ENCODE results near the gene FARSA.
A peak's percentile ranks its signal among the peaks of the same experiment; 100 is the strongest.

FARSA gene

GRCh38 chr19:12885749-12886650 is 47.5 kb downstream of the FARSA start:
- POLR2A ChIA-PET (ENCODE audit: low non-redundant PET): no interaction called here
- H3K27ac ChIP-seq: peak overlapping the region; percentile 2; the same call in 1 of the 2 replicates
- TF ChIP-seq CTCF (conservative IDR thresholded peaks at IDR 0.05; ENCODE audit: low read depth): no peak; the same call in 1 of the 2 replicates
- no peak for DNase-seq (ENCODE audit: low spot score)
- CTCF ChIA-PET: interaction anchor here (0.6 to 1.0 kb wide), 3 partner anchors 38 to 89 kb away, joined by 3 to 5 read pairs (median 4); no protein-coding TSS in a partner anchor

GRCh38 chr19:12884926-12885748 is 48.4 kb downstream of the FARSA start:
- DNase-seq (ENCODE audit: low spot score): peak; percentile 66
- TF ChIP-seq CTCF (conservative IDR thresholded peaks at IDR 0.05; ENCODE audit: low read depth): peak; percentile 62
- POLR2A ChIA-PET (ENCODE audit: low non-redundant PET): no interaction called here
- peak overlapping the region; percentile 2; the same call in 1 of the 2 replicates for H3K27ac ChIP-seq
- CTCF ChIA-PET: interaction anchor here (0.6 to 1.0 kb wide), 5 partner anchors 21 to 90 kb away, joined by 3 to 5 read pairs (median 4); no protein-coding TSS in a partner anchor

- CTCF ChIA-PET: interaction anchor here (0.8 to 0.9 kb wide), 3 partner anchors 21 to 40 kb away, joined by 3 to 4 read pairs (median 4); no protein-coding TSS in a partner anchor
- TF ChIP-seq CTCF (conservative IDR thresholded peaks at IDR 0.05; ENCODE audit: low read depth): no peak
These were observed 48.9 kb downstream of the FARSA start for GRCh38 chr19:12884627-12884925.

GRCh38 chr19:12884202-12884601 is 49.3 kb downstream of the FARSA start:
- no peak for TF ChIP-seq CTCF (conservative IDR thresholded peaks at IDR 0.05; ENCODE audit: low read depth)
- POLR2A ChIA-PET (ENCODE audit: low non-redundant PET): no interaction called here
- CTCF ChIA-PET: no interaction called here
- no peak overlapping the region; the same call in 1 of the 2 replicates for H3K27ac ChIP-seq
- no peak for DNase-seq (ENCODE audit: low spot score)

More at GRCh38 chr19:12884627-12884925, 48.9 kb downstream of the FARSA start:
- peak overlapping the region; percentile 2; the same call in 1 of the 2 replicates for H3K27ac ChIP-seq
- DNase-seq (ENCODE audit: low spot score): no peak
- POLR2A ChIA-PET (ENCODE audit: low non-redundant PET): no interaction called here

- peak overlapping the region; percentile 87; the same call in 1 of the 2 replicates for H3K27ac ChIP-seq
- ChIA-PET CTCF (interaction anchor here (0.6 to 1.9 kb wide), 2 partner anchors 33 to 35 kb away, joined by 4 to 8 read pairs; no protein-coding TSS in a partner anchor), POLR2A (ENCODE audit: low non-redundant PET) (interaction anchor here (0.6 to 0.7 kb wide), 2 partner anchors 12 to 162 kb away, joined by 3 read pairs; no protein-coding TSS in a partner anchor)
- no peak for DNase-seq (ENCODE audit: low spot score)
- TF ChIP-seq CTCF (conservative IDR thresholded peaks at IDR 0.05; ENCODE audit: low read depth): no peak
These were observed 50.9 kb downstream of the FARSA start for GRCh38 chr19:12882589-12882988.
